Measurements from ENCODE around the gene MACF1.

GRCh38 chr1:39173119-39173994 is 31.1 kb upstream of the MACF1 start:
- TF ChIP-seq, protein P1, sequence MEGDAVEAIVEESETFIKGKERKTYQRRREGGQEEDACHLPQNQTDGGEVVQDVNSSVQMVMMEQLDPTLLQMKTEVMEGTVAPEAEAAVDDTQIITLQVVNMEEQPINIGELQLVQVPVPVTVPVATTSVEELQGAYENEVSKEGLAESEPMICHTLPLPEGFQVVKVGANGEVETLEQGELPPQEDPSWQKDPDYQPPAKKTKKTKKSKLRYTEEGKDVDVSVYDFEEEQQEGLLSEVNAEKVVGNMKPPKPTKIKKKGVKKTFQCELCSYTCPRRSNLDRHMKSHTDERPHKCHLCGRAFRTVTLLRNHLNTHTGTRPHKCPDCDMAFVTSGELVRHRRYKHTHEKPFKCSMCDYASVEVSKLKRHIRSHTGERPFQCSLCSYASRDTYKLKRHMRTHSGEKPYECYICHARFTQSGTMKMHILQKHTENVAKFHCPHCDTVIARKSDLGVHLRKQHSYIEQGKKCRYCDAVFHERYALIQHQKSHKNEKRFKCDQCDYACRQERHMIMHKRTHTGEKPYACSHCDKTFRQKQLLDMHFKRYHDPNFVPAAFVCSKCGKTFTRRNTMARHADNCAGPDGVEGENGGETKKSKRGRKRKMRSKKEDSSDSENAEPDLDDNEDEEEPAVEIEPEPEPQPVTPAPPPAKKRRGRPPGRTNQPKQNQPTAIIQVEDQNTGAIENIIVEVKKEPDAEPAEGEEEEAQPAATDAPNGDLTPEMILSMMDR (IDR thresholded peaks at IDR 0.05; ENCODE audit: low read depth, low read length): no peak
- TF ChIP-seq, protein P2, sequence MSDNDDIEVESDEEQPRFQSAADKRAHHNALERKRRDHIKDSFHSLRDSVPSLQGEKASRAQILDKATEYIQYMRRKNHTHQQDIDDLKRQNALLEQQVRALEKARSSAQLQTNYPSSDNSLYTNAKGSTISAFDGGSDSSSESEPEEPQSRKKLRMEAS (IDR thresholded peaks at IDR 0.05; ENCODE audit: low read depth, low read length): no peak

Measured in NB4 (cell line).